Thyroid gland (tissue), 4 donors: Measurements from ENCODE around the gene NDUFA8. TPM values are rescaled to one million over a fixed set of nuclear protein-coding genes. Genes with fewer than 3 reads are reported as not detected.

Experiments used
- DNase-seq, 2 donors: peaks; one replicate each; pipeline ENCODE4 v3.0.0-alpha.2; 2019
- H3K27ac ChIP-seq, 3 donors: fragments of 200-600 bp; sonication (generic); 1 replicate in 2 of 3; 2 replicates in 1 of 3; pipeline ENCODE4 v1.5.1; 2016 to 2019; ENCODE audit warnings: mild to moderate bottlenecking in 1 of 3, moderate library complexity in 1 of 3
- H3K27me3 ChIP-seq: fragments of 200-600 bp; sonication (generic); one replicate; pipeline ENCODE4 v1.5.1; 2019
- H3K36me3 ChIP-seq, 2 donors: fragments of 200-600 bp; sonication (generic); one replicate each; pipeline ENCODE4 v1.5.1; 2016 to 2019
- H3K4me1 ChIP-seq, 2 donors: fragments of 200-600 bp; sonication (generic); one replicate each; pipeline ENCODE4 v1.5.1; 2017 to 2019
- H3K4me3 ChIP-seq, 3 donors: fragments of 200-600 bp; sonication (generic); replicated peaks in 1 of 3; 1 replicate in 2 of 3; 2 replicates in 1 of 3; pipeline ENCODE4 v1.5.1; 2016; ENCODE audit warnings: mild to moderate bottlenecking in 1 of 3
- H3K9me3 ChIP-seq: fragments of 200-600 bp; sonication (generic); one replicate; pipeline ENCODE4 v1.5.1; 2017
- POLR2A ChIP-seq, 2 donors: fragments of 450-650 bp; IDR thresholded peaks; one replicate each; pipeline ENCODE4 v1.6.1; 2017; ENCODE audit warnings: antibody characterized with exemption in 2 of 2, mild to moderate bottlenecking in 2 of 2, moderate library complexity in 1 of 2
- WGBS, 2 donors: methylation state at CpG; one replicate each; pipeline ENCODE4 v1.1.5; 2017; 5-methylcytosine and 5-hydroxymethylcytosine counted together
- intact Hi-C: fragments of 100-400 bp; cut with DNase I; formaldehyde crosslinking; loops from one replicate; pipeline ENCODE4 v1.15.1; 2023
- total RNA-seq, 4 donors: library from RNA; depleted of rRNA; stranded (reverse); fragments of >200 nt; gene quantifications; one replicate each; pipeline ENCODE4 v1.2.3, GENCODE V29; 2016
- TF ChIP-seq, protein P1 (sequence below), 6 experiments: fragments of 200-600 bp in 3 of 6; fragments of 450-650 bp in 3 of 6; sonication (generic) in 3 of 6; IDR thresholded peaks; one replicate each; pipeline ENCODE4 v1.5.1; 2016 to 2019; ENCODE audit warnings: antibody characterized with exemption in 6 of 6, mild to moderate bottlenecking in 2 of 6, inconsistent platforms in 1 of 6, moderate library complexity in 1 of 6

NDUFA8 gene
- total RNA-seq, 4 donors from 2014 or later = 18.1 to 70.7 (median 53.2) TPM

- no peak for TF ChIP-seq POLR2A (IDR thresholded peaks at IDR 0.05)
- Histone ChIP-seq H3K4me3 (no peak overlapping the region), H3K27me3 (no peaks in the 10 kb centered on the region), H3K27ac (no peak overlapping the region), H3K9me3 (no peaks in the 10 kb centered on the region), H3K4me1 (no peaks in the 10 kb centered on the region), H3K36me3 (no peaks in the 10 kb centered on the region)
- intact Hi-C loops = no loop called here
- no peak for DNase-seq
- 39 to 40% methylated on average over 5 of the region's 5 CpGs for WGBS, 2 donors
These were observed 46.0 kb downstream of the NDUFA8 start for GRCh38 chr9:122113574-122113973.

- H3K27ac ChIP-seq = no peak overlapping the region
- TF ChIP-seq, protein P1, sequence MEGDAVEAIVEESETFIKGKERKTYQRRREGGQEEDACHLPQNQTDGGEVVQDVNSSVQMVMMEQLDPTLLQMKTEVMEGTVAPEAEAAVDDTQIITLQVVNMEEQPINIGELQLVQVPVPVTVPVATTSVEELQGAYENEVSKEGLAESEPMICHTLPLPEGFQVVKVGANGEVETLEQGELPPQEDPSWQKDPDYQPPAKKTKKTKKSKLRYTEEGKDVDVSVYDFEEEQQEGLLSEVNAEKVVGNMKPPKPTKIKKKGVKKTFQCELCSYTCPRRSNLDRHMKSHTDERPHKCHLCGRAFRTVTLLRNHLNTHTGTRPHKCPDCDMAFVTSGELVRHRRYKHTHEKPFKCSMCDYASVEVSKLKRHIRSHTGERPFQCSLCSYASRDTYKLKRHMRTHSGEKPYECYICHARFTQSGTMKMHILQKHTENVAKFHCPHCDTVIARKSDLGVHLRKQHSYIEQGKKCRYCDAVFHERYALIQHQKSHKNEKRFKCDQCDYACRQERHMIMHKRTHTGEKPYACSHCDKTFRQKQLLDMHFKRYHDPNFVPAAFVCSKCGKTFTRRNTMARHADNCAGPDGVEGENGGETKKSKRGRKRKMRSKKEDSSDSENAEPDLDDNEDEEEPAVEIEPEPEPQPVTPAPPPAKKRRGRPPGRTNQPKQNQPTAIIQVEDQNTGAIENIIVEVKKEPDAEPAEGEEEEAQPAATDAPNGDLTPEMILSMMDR (IDR thresholded peaks at IDR 0.05) = no peak
- TF ChIP-seq POLR2A (IDR thresholded peaks at IDR 0.05) = no peak
- WGBS, 2 donors = 73 to 76% methylated on average over 6 of the region's 6 CpGs
These were observed 47.3 kb downstream of the NDUFA8 start for GRCh38 chr9:122112238-122112637.

DNA sequence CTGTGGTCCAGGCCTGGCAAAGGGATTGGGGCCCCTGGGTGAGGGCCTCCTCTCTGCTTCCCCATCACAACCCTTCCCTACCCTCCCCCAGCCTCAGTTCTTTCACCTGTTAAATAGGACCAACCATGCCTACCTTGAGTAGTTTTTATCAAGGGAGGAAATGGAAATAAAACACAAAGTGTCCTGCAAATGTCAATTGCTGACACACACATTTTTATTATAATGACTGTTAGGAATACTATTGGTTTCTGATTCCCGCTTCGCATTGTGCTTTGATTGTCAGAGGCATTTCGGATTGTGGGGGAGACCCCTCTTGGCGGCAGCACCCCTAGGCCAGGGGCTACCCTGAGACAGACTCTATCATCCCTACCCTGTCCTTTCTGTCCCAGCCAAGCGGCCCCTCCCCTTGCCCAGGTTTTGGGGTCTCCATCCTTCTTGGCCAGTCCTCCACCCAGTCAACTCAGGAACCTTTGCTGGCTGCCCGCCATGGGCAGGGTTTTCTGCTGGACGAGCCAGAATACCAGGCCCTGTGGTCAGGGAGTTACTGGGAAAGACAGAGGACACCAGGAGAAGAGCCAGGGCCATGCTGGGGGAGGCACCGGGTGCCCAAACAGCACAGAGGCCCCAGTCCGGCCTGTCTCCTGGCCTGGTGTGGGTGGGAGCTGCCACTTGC lies 48.0 kb downstream of the NDUFA8 start:
- H3K4me3 ChIP-seq = no peak overlapping the region
- H3K9me3 ChIP-seq = no peaks in the 10 kb centered on the region
- 88 to 89% methylated on average over 8 to 9 of the region's 9 CpGs for WGBS, 2 donors
- DNase-seq = no peak
- H3K36me3 ChIP-seq = no peaks in the 10 kb centered on the region
- TF ChIP-seq POLR2A (IDR thresholded peaks at IDR 0.05) = no peak
- TF ChIP-seq, protein P1 (IDR thresholded peaks at IDR 0.05) = no peak
- H3K27ac ChIP-seq = no peak overlapping the region
- H3K27me3 ChIP-seq = no peaks in the 10 kb centered on the region
- intact Hi-C loops = no loop called here
- no peaks in the 10 kb centered on the region for H3K4me1 ChIP-seq

More at GRCh38 chr9:122112238-122112637, 47.3 kb downstream of the NDUFA8 start:
- H3K4me3 ChIP-seq = no peak overlapping the region
- H3K9me3 ChIP-seq = no peaks in the 10 kb centered on the region
- no peaks in the 10 kb centered on the region for H3K4me1 ChIP-seq
- H3K27me3 ChIP-seq = no peaks in the 10 kb centered on the region
- no peaks in the 10 kb centered on the region for H3K36me3 ChIP-seq
- intact Hi-C loops = no loop called here
- no peak for DNase-seq

- H3K27me3 ChIP-seq = no peaks in the 10 kb centered on the region
- H3K9me3 ChIP-seq = no peaks in the 10 kb centered on the region
- intact Hi-C loops = no loop called here
- TF ChIP-seq, protein P1 (IDR thresholded peaks at IDR 0.05) = no peak
- no peak for TF ChIP-seq POLR2A (IDR thresholded peaks at IDR 0.05)
- no peaks in the 10 kb centered on the region for H3K4me1 ChIP-seq
- H3K36me3 ChIP-seq = no peaks in the 10 kb centered on the region
- WGBS, 2 donors = 77 to 80% methylated on average over 6 of the region's 7 CpGs
- no peak overlapping the region for H3K27ac ChIP-seq
- no peak overlapping the region for H3K4me3 ChIP-seq
- DNase-seq = no peak
These were observed 49.3 kb downstream of the NDUFA8 start for GRCh38 chr9:122110100-122110833.

- Histone ChIP-seq H3K27ac (no peak overlapping the region), H3K36me3 (no peaks in the 10 kb centered on the region), H3K9me3 (no peaks in the 10 kb centered on the region), H3K27me3 (no peaks in the 10 kb centered on the region), H3K4me1 (no peaks in the 10 kb centered on the region), H3K4me3 (no peak overlapping the region)
- DNase-seq = no peak
- WGBS, 2 donors = 77 to 96% methylated on average over 3 of the region's 3 CpGs
- intact Hi-C loops = no loop called here
- TF ChIP-seq POLR2A (IDR thresholded peaks at IDR 0.05) = no peak
- TF ChIP-seq, protein P1 (IDR thresholded peaks at IDR 0.05) = no peak
These were observed 50.4 kb downstream of the NDUFA8 start for GRCh38 chr9:122109035-122109813.
